ENCODE measurements around the gene CREB5. TPM values are rescaled to one million over a fixed set of nuclear protein-coding genes. Genes with fewer than 3 reads are reported as not detected.

The CREB5 gene
- total and polyA plus RNA-seq, 2 donors (not counting 3 experiments of a cell fraction or from before 2014, with no cell fraction given), result 19.6 to 28.4 TPM

GRCh38 chr7:28433039-28433438 lies 20.7 kb downstream of the CREB5 start:
- Histone ChIP-seq H3K4me3 (replicated peaks in 1 of 3; ENCODE audit: insufficient read depth in 1 of 3, low read depth in 1 of 3, low read length in 3 of 3) (no peak overlapping the region), H3K4me2 (ENCODE audit: insufficient read depth, low read length) (no peak overlapping the region), H4K20me1 (replicated peaks; ENCODE audit: control insufficient read depth, extremely low read depth, insufficient read depth, low read length) (no peaks in the 10 kb centered on the region), H3K27me3 (ENCODE audit: control insufficient read depth in 2 of 2, insufficient read depth in 2 of 2, low read length in 2 of 2) (peaks cover 5 to 7% of the 10 kb centered on the region in 2 experiments), H2AFZ (ENCODE audit: low read depth, low read length) (no peak overlapping the region), H3K36me3 (ENCODE audit: control insufficient read depth in 2 of 2, extremely low read depth in 1 of 2, insufficient read depth in 2 of 2, low read length in 2 of 2) (no peaks in the 10 kb centered on the region), H3K9me3 (replicated peaks; ENCODE audit: control insufficient read depth, insufficient read depth, low read length) (no peaks in the 10 kb centered on the region), H3K9me1 (replicated peaks; ENCODE audit: control insufficient read depth, extremely low read depth, insufficient read depth, low read length) (no peaks in the 10 kb centered on the region), H3K9ac (replicated peaks; ENCODE audit: extremely low read depth, insufficient read depth, low read length) (no peak overlapping the region), H3K27ac (ENCODE audit: insufficient read depth, low read depth, low read length) (no peak overlapping the region), H3K4me1 (ENCODE audit: control insufficient read depth, extremely low read depth, insufficient read depth, low read length) (no peaks in the 10 kb centered on the region), H3K79me2 (ENCODE audit: control insufficient read depth, insufficient read depth, low read length) (no peaks in the 10 kb centered on the region)
- dilution Hi-C loops (cut with MboI; ENCODE audit: extremely low pct_ligation_motif_present, low sequenced_read_pairs) (no loop called here), intact Hi-C loops (cut with micrococcal nuclease) (no loop called here)
- POLR2A ChIA-PET, result no interaction called here
- DNase-seq (ENCODE audit: low read depth, low spot score) (no peak), FAIRE-seq (no peak)
- TF ChIP-seq CTCF (IDR thresholded peaks at IDR 0.05; ENCODE audit: extremely low read depth in 1 of 2, insufficient read depth in 1 of 2, low read depth in 1 of 2, low read length in 2 of 2), result no peak
- TF ChIP-seq POLR2AphosphoS5 (IDR thresholded peaks at IDR 0.05; ENCODE audit: insufficient read depth, low read depth, low read length), result no peak
- no TSS peak for BruUV-seq (replicated peaks)
- CTCF ChIA-PET, result interaction anchor here (1.5 kb wide), 1 partner anchor 8 kb away, joined by 4 read pairs; no protein-coding TSS in a partner anchor

- Histone ChIP-seq H2AFZ (ENCODE audit: low read depth, low read length) (no peak overlapping the region), H3K4me3 (replicated peaks in 1 of 3; ENCODE audit: insufficient read depth in 1 of 3, low read depth in 1 of 3, low read length in 3 of 3) (no peak overlapping the region), H3K79me2 (ENCODE audit: control insufficient read depth, insufficient read depth, low read length) (no peaks in the 10 kb centered on the region), H3K9me3 (replicated peaks; ENCODE audit: control insufficient read depth, insufficient read depth, low read length) (no peaks in the 10 kb centered on the region), H4K20me1 (replicated peaks; ENCODE audit: control insufficient read depth, extremely low read depth, insufficient read depth, low read length) (no peaks in the 10 kb centered on the region), H3K9ac (replicated peaks; ENCODE audit: extremely low read depth, insufficient read depth, low read length) (no peak overlapping the region), H3K4me2 (ENCODE audit: insufficient read depth, low read length) (no peak overlapping the region), H3K27me3 (ENCODE audit: control insufficient read depth in 2 of 2, insufficient read depth in 2 of 2, low read length in 2 of 2) (peaks cover 5 to 6% of the 10 kb centered on the region in 2 experiments), H3K9me1 (replicated peaks; ENCODE audit: control insufficient read depth, extremely low read depth, insufficient read depth, low read length) (no peaks in the 10 kb centered on the region), H3K27ac (ENCODE audit: insufficient read depth, low read depth, low read length) (no peak overlapping the region), H3K36me3 (ENCODE audit: control insufficient read depth in 2 of 2, extremely low read depth in 1 of 2, insufficient read depth in 2 of 2, low read length in 2 of 2) (no peaks in the 10 kb centered on the region), H3K4me1 (ENCODE audit: control insufficient read depth, extremely low read depth, insufficient read depth, low read length) (no peaks in the 10 kb centered on the region)
- intact Hi-C loops (cut with micrococcal nuclease) (no loop called here), dilution Hi-C loops (cut with MboI; ENCODE audit: extremely low pct_ligation_motif_present, low sequenced_read_pairs) (no loop called here)
- DNase-seq (ENCODE audit: low read depth, low spot score), result no peak
- BruUV-seq (replicated peaks), result no TSS peak
- ChIA-PET POLR2A (no interaction called here), CTCF (no interaction called here)
- FAIRE-seq, result no peak
- TF ChIP-seq POLR2A (IDR thresholded peaks at IDR 0.05; ENCODE audit: low read depth, low read length), result no peak
- TF ChIP-seq POLR2AphosphoS5 (IDR thresholded peaks at IDR 0.05; ENCODE audit: insufficient read depth, low read depth, low read length), result no peak
- no peak for TF ChIP-seq GATA2 (IDR thresholded peaks at IDR 0.05; ENCODE audit: insufficient read depth, insufficient read length, low read depth, low read length)
- no peak for TF ChIP-seq CTCF (IDR thresholded peaks at IDR 0.05; ENCODE audit: extremely low read depth in 1 of 2, insufficient read depth in 1 of 2, low read depth in 1 of 2, low read length in 2 of 2)
- no peak for TF ChIP-seq JUN (IDR thresholded peaks at IDR 0.05; ENCODE audit: borderline replicate concordance, insufficient read depth, insufficient read length, low read depth)
- no peak for TF ChIP-seq FOS (IDR thresholded peaks at IDR 0.05; ENCODE audit: borderline replicate concordance, insufficient read depth, low read length)
- TF ChIP-seq MYC (IDR thresholded peaks at IDR 0.05; ENCODE audit: low read depth, low read length), result no peak
- no peak for TF ChIP-seq EZH2 (IDR thresholded peaks at IDR 0.05; ENCODE audit: borderline replicate concordance, low read depth, low read length, severe bottlenecking)
- no peak for TF ChIP-seq MAX (IDR thresholded peaks at IDR 0.05; ENCODE audit: insufficient read depth, insufficient read length)
Measured at GRCh38 chr7:28433699-28434219, 21.4 kb downstream of the CREB5 start.

Data from endothelial cell of umbilical vein (primary cell).